SH-SY5Y (cell line): ENCODE measurements around the gene NOCT.

Source experiments
- GATA2 ChIP-seq: IDR thresholded peaks from 2 replicates; pipeline ENCODE4 v1.6.1; 2011; ENCODE audit warnings: mild to moderate bottlenecking, low read depth, low read length
- GATA3 ChIP-seq: IDR thresholded peaks from 2 replicates; pipeline ENCODE4 v1.6.1; 2011; ENCODE audit warnings: low read depth, mild to moderate bottlenecking, low read length, moderate library complexity

DNA sequence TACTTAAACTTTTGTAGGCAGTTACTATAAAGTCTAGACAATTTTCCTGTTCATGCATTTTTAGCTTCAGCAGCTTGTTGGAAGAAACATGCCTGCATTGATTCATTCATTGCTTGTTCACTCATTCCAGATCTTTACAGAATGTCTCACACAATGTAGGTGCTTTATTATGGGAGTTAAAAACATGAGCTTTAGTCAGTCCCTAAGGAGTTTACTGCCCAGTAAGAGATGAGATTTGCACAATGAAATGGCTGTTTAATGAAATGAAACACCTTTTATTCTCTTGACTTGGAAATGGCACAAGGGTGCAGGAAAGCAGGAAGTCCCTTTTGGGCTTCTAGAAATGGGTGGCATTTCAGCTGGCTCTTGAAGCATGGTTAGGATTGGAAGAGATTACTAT lies 2.9 kb downstream of the NOCT start:
- no peak for TF ChIP-seq GATA2
- TF ChIP-seq GATA3 = no peak
